Neuronal stem cell (in vitro differentiated cells): ENCODE results near the gene DPAGT1.

Experiments used
- DNase-seq: peaks from one replicate; pipeline ENCODE4 v3.0.0-alpha.2; 2013; ENCODE audit warnings: low spot score
- H2AFZ ChIP-seq: one replicate; pipeline ENCODE4 v1.6.1; 2013; ENCODE audit warnings: mild to moderate bottlenecking, low read length, inconsistent platforms
- H2AK5ac ChIP-seq: 2 replicates; pipeline ENCODE4 v1.6.1; 2013; ENCODE audit warnings: low read depth, mild to moderate bottlenecking, inconsistent platforms, low read length, moderate library complexity, mixed read lengths
- H2BK120ac ChIP-seq: 2 replicates; pipeline ENCODE4 v1.6.1; 2013; ENCODE audit warnings: low read depth, mild to moderate bottlenecking, inconsistent platforms, low read length, moderate library complexity, mixed read lengths
- H2BK12ac ChIP-seq: one replicate; pipeline ENCODE4 v1.6.1; 2013; ENCODE audit warnings: low read length, inconsistent platforms
- H2BK15ac ChIP-seq: 2 replicates; pipeline ENCODE4 v1.6.1; 2013; ENCODE audit warnings: mild to moderate bottlenecking, low read length, inconsistent platforms, mixed read lengths
- H2BK5ac ChIP-seq: one replicate; pipeline ENCODE4 v1.6.1; 2013; ENCODE audit warnings: inconsistent platforms, mild to moderate bottlenecking, low read length, moderate library complexity
- H3K14ac ChIP-seq: one replicate; pipeline ENCODE4 v1.6.1; 2013; ENCODE audit warnings: low read length, inconsistent platforms
- H3K18ac ChIP-seq: 2 replicates; pipeline ENCODE4 v1.6.1; 2013; ENCODE audit warnings: low read length, inconsistent platforms
- H3K23ac ChIP-seq: 2 replicates; pipeline ENCODE4 v1.6.1; 2013; ENCODE audit warnings: low read depth, mild to moderate bottlenecking, mixed read lengths, low read length, inconsistent platforms; ENCODE audit not compliant: poor library complexity
- H3K27ac ChIP-seq: replicated peaks from 3 replicates; pipeline ENCODE4 v1.5.1; 2013; ENCODE audit warnings: low read length, inconsistent platforms
- H3K27me3 ChIP-seq, 3 experiments: 2 replicates each; pipeline ENCODE4 v1.6.1; 2013; ENCODE audit warnings: low read length in 3 of 3, mild to moderate bottlenecking in 2 of 3, inconsistent platforms in 1 of 3, low read depth in 1 of 3, mixed read lengths in 1 of 3, moderate library complexity in 1 of 3; ENCODE audit not compliant: control insufficient read depth in 3 of 3, insufficient read depth in 3 of 3
- H3K36me3 ChIP-seq, 2 donors: replicated peaks in 1 of 2; 2 replicates each; pipeline ENCODE4 v1.6.1; 2013; ENCODE audit warnings: low read length in 2 of 2; ENCODE audit not compliant: control insufficient read depth in 2 of 2, insufficient read depth in 2 of 2
- H3K4ac ChIP-seq: 2 replicates; pipeline ENCODE4 v1.6.1; 2013; ENCODE audit warnings: inconsistent platforms, mild to moderate bottlenecking, low read length, moderate library complexity
- H3K4me1 ChIP-seq, 2 donors: 1 replicate in 1 of 2; 2 replicates in 1 of 2; pipeline ENCODE4 v1.6.1; 2013; ENCODE audit warnings: low read length in 2 of 2, low read depth in 1 of 2; ENCODE audit not compliant: control insufficient read depth in 2 of 2, insufficient read depth in 1 of 2
- H3K4me2 ChIP-seq: one replicate; pipeline ENCODE4 v1.6.1; 2013; ENCODE audit warnings: mild to moderate bottlenecking, low read length, inconsistent platforms; ENCODE audit not compliant: insufficient read depth, poor library complexity, severe bottlenecking
- H3K4me3 ChIP-seq, 2 donors: 2 replicates each; pipeline ENCODE4 v1.5.1; 2013; ENCODE audit warnings: low read length in 2 of 2, mild to moderate bottlenecking in 2 of 2, inconsistent platforms in 1 of 2, moderate library complexity in 1 of 2
- H3K79me1 ChIP-seq: one replicate; pipeline ENCODE4 v1.6.1; 2013; ENCODE audit warnings: low read depth, mild to moderate bottlenecking, inconsistent platforms, low read length, moderate library complexity
- H3K9ac ChIP-seq: one replicate; pipeline ENCODE4 v1.6.1; 2013; ENCODE audit warnings: mild to moderate bottlenecking, low read depth, low read length, inconsistent platforms; ENCODE audit not compliant: poor library complexity
- H3K9me3 ChIP-seq, 2 donors: replicated peaks in 1 of 2; 2 replicates each; pipeline versions ENCODE3 to v1.6.1; 2013; ENCODE audit warnings: low read length in 2 of 2, mild to moderate bottlenecking in 2 of 2, inconsistent platforms in 1 of 2, low read depth in 1 of 2, mixed read lengths in 1 of 2, moderate library complexity in 1 of 2; ENCODE audit not compliant: control insufficient read depth in 2 of 2, insufficient read depth in 1 of 2
- H4K8ac ChIP-seq: one replicate; pipeline ENCODE4 v1.6.1; 2013; ENCODE audit warnings: low read depth, mild to moderate bottlenecking, inconsistent platforms, low read length, moderate library complexity
- H4K91ac ChIP-seq: one replicate; pipeline ENCODE4 v1.6.1; 2013; ENCODE audit warnings: low read length, low read depth, mild to moderate bottlenecking, inconsistent platforms; ENCODE audit not compliant: poor library complexity
- WGBS, 2 donors: extraction: QIAGEN DNeasy Blood & Tissue Kit; methylation state at CpG; one replicate each; pipeline ENCODE4 v1.1.7; 2013; ENCODE audit warnings: missing lambda C conversion rate in 2 of 2, mixed read lengths in 1 of 2; ENCODE audit not compliant: insufficient read length in 2 of 2, insufficient replicate concordance in 1 of 2; ENCODE audit errors: extremely low coverage in 2 of 2; 5-methylcytosine and 5-hydroxymethylcytosine counted together

Gene DPAGT1

GRCh38 chr11:119056421-119056999 lies 45.1 kb downstream of the DPAGT1 start:
- no peaks in the 10 kb centered on the region for H3K27me3 ChIP-seq
- no peak overlapping the region for H3K4ac ChIP-seq
- no peaks in the 10 kb centered on the region for H3K9me3 ChIP-seq
- peak overlapping the region; percentile 75 for H3K4me2 ChIP-seq
- H4K8ac ChIP-seq = no peak overlapping the region
- H2AFZ ChIP-seq = peak overlapping the region; percentile 96
- H3K36me3 ChIP-seq = peaks cover 35 to 42% of the 10 kb centered on the region in 2 donors
- H2BK5ac ChIP-seq = peak overlapping the region; percentile 39
- H3K18ac ChIP-seq = peak overlapping the region; percentile 97
- peaks cover 5% of the 10 kb centered on the region in 2 donors for H3K4me1 ChIP-seq
- H2AK5ac ChIP-seq = peak overlapping the region; percentile 78
- H2BK120ac ChIP-seq = no peak overlapping the region
- no CpG with 5 or more reads among the region's 48 CpGs for WGBS, 2 donors
- DNase-seq = peak; percentile 32
- peak overlapping the region; percentile 22 for H2BK12ac ChIP-seq
- peak overlapping the region; percentile 75 for H3K27ac ChIP-seq
- H3K4me3 ChIP-seq = peak overlapping the region; percentile 79 to 96
- peak overlapping the region; percentile 96 for H3K9ac ChIP-seq
- H3K14ac ChIP-seq = peak overlapping the region; percentile 82
- peak overlapping the region; percentile 98 for H3K23ac ChIP-seq
- peaks cover 27% of the 10 kb centered on the region for H3K79me1 ChIP-seq
- peak overlapping the region; percentile 53 for H4K91ac ChIP-seq
- no peak overlapping the region for H2BK15ac ChIP-seq

GRCh38 chr11:119055901-119056300 lies 45.8 kb downstream of the DPAGT1 start:
- H2BK15ac ChIP-seq = no peak overlapping the region
- H2AFZ ChIP-seq = peak overlapping the region; percentile 96
- no peaks in the 10 kb centered on the region for H3K27me3 ChIP-seq
- H3K4me1 ChIP-seq = peaks cover 5% of the 10 kb centered on the region in 2 donors
- no peaks in the 10 kb centered on the region for H3K9me3 ChIP-seq
- peaks cover 27% of the 10 kb centered on the region for H3K79me1 ChIP-seq
- H4K91ac ChIP-seq = no peak overlapping the region
- no peak overlapping the region for H3K27ac ChIP-seq
- no peak overlapping the region for H2AK5ac ChIP-seq
- H4K8ac ChIP-seq = no peak overlapping the region
- no peak overlapping the region for H2BK12ac ChIP-seq
- H3K9ac ChIP-seq = no peak overlapping the region
- H3K36me3 ChIP-seq = peaks cover 41 to 48% of the 10 kb centered on the region in 2 donors
- no peak overlapping the region for H3K14ac ChIP-seq
- no peak overlapping the region for H3K23ac ChIP-seq
- no peak overlapping the region for H3K18ac ChIP-seq
- peak overlapping the region; percentile 79 to 96 for H3K4me3 ChIP-seq
- DNase-seq = no peak
- H3K4ac ChIP-seq = no peak overlapping the region
- H2BK5ac ChIP-seq = no peak overlapping the region
- no CpG with 5 or more reads among the region's 6 CpGs for WGBS, 2 donors
- no peak overlapping the region for H2BK120ac ChIP-seq
- peak overlapping the region; percentile 75 for H3K4me2 ChIP-seq

GRCh38 chr11:119054418-119054817 lies 47.2 kb downstream of the DPAGT1 start:
- no peak for DNase-seq
- Histone ChIP-seq H4K8ac (no peak overlapping the region), H3K4me2 (no peak overlapping the region), H2BK120ac (no peak overlapping the region), H3K79me1 (peaks cover 27% of the 10 kb centered on the region), H2BK15ac (no peak overlapping the region), H4K91ac (no peak overlapping the region), H3K4me1 (peaks cover 5% of the 10 kb centered on the region in 2 donors), H3K27ac (no peak overlapping the region), H2BK5ac (peak overlapping the region; percentile 30), H3K9ac (no peak overlapping the region), H3K36me3 (peaks cover 49 to 62% of the 10 kb centered on the region in 2 donors), H2AFZ (no peak overlapping the region), H3K4me3 (peak overlapping the region in 1 of 2 donors; percentile 79), H3K18ac (no peak overlapping the region), H3K14ac (no peak overlapping the region), H3K23ac (peak overlapping the region; percentile 49), H3K4ac (no peak overlapping the region), H2AK5ac (no peak overlapping the region), H2BK12ac (no peak overlapping the region), H3K27me3 (no peaks in the 10 kb centered on the region), H3K9me3 (no peaks in the 10 kb centered on the region)
- WGBS, 2 donors = no CpG with 5 or more reads among the region's 10 CpGs

GRCh38 chr11:119052163-119052814 lies 49.4 kb downstream of the DPAGT1 start:
- Histone ChIP-seq H2BK5ac (no peak overlapping the region), H2BK12ac (no peak overlapping the region), H3K4me3 (peak overlapping the region in 1 of 2 donors; percentile 26), H4K8ac (peak overlapping the region; percentile 26), H3K9ac (peak overlapping the region; percentile 27), H3K27me3 (no peaks in the 10 kb centered on the region), H3K14ac (no peak overlapping the region), H2BK120ac (no peak overlapping the region), H3K36me3 (peaks cover 70 to 84% of the 10 kb centered on the region in 2 donors), H2AFZ (no peak overlapping the region), H3K23ac (no peak overlapping the region), H3K4me1 (peaks cover 2 to 5% of the 10 kb centered on the region in 2 donors), H3K18ac (no peak overlapping the region), H3K4me2 (no peak overlapping the region), H3K79me1 (peaks cover 30% of the 10 kb centered on the region), H2AK5ac (no peak overlapping the region), H4K91ac (no peak overlapping the region), H3K4ac (no peak overlapping the region), H3K27ac (no peak overlapping the region), H3K9me3 (no peaks in the 10 kb centered on the region), H2BK15ac (no peak overlapping the region)
- no peak for DNase-seq
- WGBS, 2 donors = no CpG with 5 or more reads among the region's 23 CpGs
